Measurements from ENCODE around the gene CNTN4. TPM values are rescaled to one million over a fixed set of nuclear protein-coding genes. Genes with fewer than 3 reads are reported as not detected.

The CNTN4 gene
- total RNA-seq, 1 donor from 2014 or later: 0.79 TPM

DNA sequence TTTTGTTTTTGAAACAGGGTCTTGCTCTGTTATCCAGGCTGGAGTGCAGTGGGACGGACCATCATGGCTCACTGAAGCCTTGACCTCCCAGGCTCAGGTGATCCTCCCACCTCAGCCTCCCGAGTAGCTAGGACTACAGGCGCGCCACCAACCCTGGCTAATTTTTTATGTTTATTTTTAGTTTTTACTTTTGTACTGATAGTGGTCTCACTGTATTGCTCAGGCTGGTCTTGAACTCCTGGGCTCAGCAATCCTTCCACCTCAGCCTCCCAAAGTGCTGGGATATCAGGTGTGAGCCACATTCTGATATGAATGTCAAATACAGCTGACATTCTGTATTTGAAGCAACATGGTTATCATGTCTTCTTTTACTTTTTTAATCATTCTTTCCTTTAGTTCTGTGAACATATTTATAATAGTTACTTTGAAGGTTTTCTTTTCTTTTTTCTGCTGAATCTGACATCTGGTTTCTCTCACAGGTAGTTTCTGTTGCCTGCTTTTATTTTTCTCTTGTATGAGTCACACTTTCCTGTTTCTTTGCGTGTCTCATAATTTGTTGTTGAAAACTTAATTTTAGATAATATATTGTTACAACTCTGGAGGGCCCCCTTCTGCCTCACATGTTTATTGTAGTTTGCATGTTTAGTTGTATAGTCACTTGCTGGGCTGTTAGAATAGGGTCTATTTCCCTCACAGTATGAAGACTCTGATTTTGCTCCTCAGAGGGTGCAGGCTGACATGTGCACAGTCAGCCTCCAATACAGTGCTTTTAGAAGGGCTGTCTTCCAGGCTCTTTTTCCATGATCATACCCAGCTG lies 8.4 kb upstream of the CNTN4 start:
- TF ChIP-seq, protein P1, sequence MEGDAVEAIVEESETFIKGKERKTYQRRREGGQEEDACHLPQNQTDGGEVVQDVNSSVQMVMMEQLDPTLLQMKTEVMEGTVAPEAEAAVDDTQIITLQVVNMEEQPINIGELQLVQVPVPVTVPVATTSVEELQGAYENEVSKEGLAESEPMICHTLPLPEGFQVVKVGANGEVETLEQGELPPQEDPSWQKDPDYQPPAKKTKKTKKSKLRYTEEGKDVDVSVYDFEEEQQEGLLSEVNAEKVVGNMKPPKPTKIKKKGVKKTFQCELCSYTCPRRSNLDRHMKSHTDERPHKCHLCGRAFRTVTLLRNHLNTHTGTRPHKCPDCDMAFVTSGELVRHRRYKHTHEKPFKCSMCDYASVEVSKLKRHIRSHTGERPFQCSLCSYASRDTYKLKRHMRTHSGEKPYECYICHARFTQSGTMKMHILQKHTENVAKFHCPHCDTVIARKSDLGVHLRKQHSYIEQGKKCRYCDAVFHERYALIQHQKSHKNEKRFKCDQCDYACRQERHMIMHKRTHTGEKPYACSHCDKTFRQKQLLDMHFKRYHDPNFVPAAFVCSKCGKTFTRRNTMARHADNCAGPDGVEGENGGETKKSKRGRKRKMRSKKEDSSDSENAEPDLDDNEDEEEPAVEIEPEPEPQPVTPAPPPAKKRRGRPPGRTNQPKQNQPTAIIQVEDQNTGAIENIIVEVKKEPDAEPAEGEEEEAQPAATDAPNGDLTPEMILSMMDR (IDR thresholded peaks at IDR 0.05; ENCODE audit: insufficient read depth, low read length, severe bottlenecking): no peak
- FAIRE-seq (no peak), DNase-seq (ENCODE audit: low read depth) (no peak)
- no peak overlapping the region for H3K4me3 ChIP-seq (ENCODE audit: low read depth, low read length)
- no peaks in the 10 kb centered on the region for H3K36me3 ChIP-seq (ENCODE audit: control insufficient read depth, insufficient read depth, low read length)
- H3K27me3 ChIP-seq (ENCODE audit: control insufficient read depth, insufficient read depth, low read length): no peaks in the 10 kb centered on the region

DNA sequence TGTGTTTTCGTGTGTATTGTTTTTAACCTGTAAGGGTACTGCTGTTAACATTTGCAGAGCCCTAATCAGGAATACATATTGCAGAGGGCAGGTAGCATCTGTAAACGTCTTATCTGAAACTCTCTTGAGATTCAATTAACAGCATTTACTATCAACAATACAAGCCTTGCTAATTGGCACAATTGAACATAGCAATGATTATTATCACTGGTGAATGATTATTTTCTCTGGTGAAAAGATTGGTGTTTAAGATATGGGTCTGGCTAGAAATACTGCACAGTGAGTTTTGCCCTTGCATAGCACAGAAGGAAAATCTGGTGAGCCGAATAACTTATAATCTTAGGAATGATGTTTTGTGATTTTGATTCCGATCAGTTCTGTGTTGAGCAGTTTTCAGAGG lies 5.9 kb upstream of the CNTN4 start:
- TF ChIP-seq, protein P1 (IDR thresholded peaks at IDR 0.05; ENCODE audit: insufficient read depth, low read length, severe bottlenecking): no peak
- no peak for DNase-seq (ENCODE audit: low read depth)
- Histone ChIP-seq H3K4me3 (ENCODE audit: low read depth, low read length) (no peak overlapping the region), H3K27me3 (ENCODE audit: control insufficient read depth, insufficient read depth, low read length) (peaks cover 2% of the 10 kb centered on the region), H3K36me3 (ENCODE audit: control insufficient read depth, insufficient read depth, low read length) (no peaks in the 10 kb centered on the region)
- no peak for FAIRE-seq

DNA sequence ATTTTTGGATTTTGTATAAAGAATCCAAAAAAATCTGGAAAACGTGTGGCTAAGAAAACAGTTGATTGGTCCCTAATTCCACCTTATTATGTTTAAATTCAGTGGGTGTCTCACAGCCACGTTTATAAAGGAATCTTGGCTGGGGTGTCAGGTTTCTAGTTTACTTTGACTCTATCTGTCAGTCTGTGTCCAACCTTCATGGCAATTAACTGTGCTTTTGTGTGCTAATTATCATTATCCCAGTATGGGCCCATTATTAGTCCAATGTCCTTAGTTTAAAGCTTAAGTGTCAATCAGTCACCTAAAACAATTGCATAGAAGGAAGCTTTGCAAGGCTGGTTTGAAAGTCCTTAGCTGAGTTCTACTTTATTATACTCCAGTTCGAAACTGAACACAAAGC lies 3.7 kb upstream of the CNTN4 start:
- FAIRE-seq (no peak), DNase-seq (ENCODE audit: low read depth) (no peak)
- no peaks in the 10 kb centered on the region for H3K36me3 ChIP-seq (ENCODE audit: control insufficient read depth, insufficient read depth, low read length)
- TF ChIP-seq, protein P1 (IDR thresholded peaks at IDR 0.05; ENCODE audit: insufficient read depth, low read length, severe bottlenecking): no peak
- no peak overlapping the region for H3K4me3 ChIP-seq (ENCODE audit: low read depth, low read length)
- peaks cover 17% of the 10 kb centered on the region for H3K27me3 ChIP-seq (ENCODE audit: control insufficient read depth, insufficient read depth, low read length)

DNA sequence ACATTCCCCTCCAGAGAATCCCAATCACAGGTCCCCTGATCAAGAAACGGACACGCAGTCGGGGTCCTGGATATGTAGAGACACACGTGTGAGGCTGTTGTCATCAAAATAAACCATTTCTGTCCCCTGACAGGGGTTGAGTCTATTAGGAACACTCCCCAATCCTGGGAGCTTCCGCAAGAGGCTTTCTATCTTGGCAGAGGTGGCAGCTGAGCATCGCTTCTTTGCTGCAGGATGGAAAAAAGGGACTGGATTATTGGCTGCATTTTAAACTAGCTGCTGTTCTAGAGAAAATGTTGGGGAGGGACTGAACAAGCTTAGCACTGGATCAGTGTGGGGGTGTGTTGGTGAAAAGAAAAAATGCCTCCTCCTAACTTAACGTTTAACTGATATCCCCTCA lies 2.5 kb upstream of the CNTN4 start:
- FAIRE-seq (no peak), DNase-seq (ENCODE audit: low read depth) (no peak)
- TF ChIP-seq, protein P1 (IDR thresholded peaks at IDR 0.05; ENCODE audit: insufficient read depth, low read length, severe bottlenecking): no peak
- no peaks in the 10 kb centered on the region for H3K36me3 ChIP-seq (ENCODE audit: control insufficient read depth, insufficient read depth, low read length)
- H3K4me3 ChIP-seq (ENCODE audit: low read depth, low read length): no peak overlapping the region
- H3K27me3 ChIP-seq (ENCODE audit: control insufficient read depth, insufficient read depth, low read length): peaks cover 18% of the 10 kb centered on the region

DNA sequence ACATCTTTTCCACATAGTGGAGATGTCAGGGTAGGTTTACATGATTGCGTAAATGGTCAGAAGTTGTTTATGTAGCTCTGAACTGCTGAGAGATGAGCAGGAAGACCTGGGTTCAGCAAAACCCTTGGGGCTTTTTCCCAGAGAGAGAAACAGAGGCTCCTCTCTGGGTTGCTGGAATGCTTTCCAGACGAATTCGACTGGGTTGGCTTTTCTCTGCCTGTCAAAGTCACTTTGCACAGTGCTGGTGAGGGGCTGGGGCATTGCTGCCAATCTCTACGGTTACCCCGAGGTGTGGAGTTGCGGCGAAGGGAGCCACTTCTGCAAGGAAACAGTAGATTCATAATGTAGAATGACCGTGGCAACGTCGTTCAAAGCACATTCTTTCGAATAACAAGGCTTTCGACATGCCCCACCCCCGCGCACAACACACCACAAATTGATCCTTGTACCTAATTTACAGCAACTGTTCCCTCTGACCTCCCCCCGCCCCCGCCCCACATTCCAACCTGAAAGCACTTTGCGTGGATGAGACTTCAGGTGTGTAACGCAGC lies 950 bp upstream of the CNTN4 start:
- no peaks in the 10 kb centered on the region for H3K36me3 ChIP-seq (ENCODE audit: control insufficient read depth, insufficient read depth, low read length)
- H3K27me3 ChIP-seq (ENCODE audit: control insufficient read depth, insufficient read depth, low read length): peaks cover 18% of the 10 kb centered on the region
- DNase-seq (ENCODE audit: low read depth): peak; percentile 3
- TF ChIP-seq, protein P1 (IDR thresholded peaks at IDR 0.05; ENCODE audit: insufficient read depth, low read length, severe bottlenecking): no peak
- FAIRE-seq: no peak
- H3K4me3 ChIP-seq (ENCODE audit: low read depth, low read length): no peak overlapping the region

Measured in bronchial epithelial cell (primary cell).